ENCODE data around the gene REG1B. TPM values are rescaled to one million over a fixed set of nuclear protein-coding genes. Genes with fewer than 3 reads are reported as not detected.

REG1B gene
- total RNA-seq, 1 experiment from 2014 or later, result not detected

DNA sequence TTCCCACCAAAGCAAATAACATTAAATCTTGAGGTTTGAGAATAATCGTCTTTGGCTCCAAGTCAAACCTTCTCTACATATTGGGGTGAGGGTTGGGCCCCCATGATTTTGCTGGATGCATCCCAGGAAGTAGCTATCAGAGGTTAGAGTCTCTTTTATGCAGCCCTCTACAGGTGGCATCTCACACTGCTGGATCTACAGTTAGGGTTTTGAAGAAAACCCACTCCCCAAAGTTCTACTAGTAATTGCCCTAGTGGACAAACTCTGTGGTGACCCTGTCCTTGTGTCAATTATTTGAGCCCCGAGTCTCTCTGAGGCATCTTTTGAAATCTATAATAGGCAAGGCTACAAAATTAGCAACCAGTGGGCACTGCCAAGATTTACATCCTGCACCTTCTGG, 17.5 kb upstream of the REG1B start:
- Mint-ChIP-seq H3K4me3 (ENCODE audit: unreplicated experiment) (no peak overlapping the region), H3K36me3 (ENCODE audit: insufficient read depth, unreplicated experiment) (no peaks in the 10 kb centered on the region), H3K27me3 (ENCODE audit: insufficient read depth, unreplicated experiment) (no peaks in the 10 kb centered on the region), H3K4me1 (ENCODE audit: low read depth, unreplicated experiment) (no peaks in the 10 kb centered on the region), H3K27ac (ENCODE audit: unreplicated experiment) (no peak overlapping the region), H3K9me3 (ENCODE audit: unreplicated experiment) (peaks cover 12% of the 10 kb centered on the region)
- H3K4me3 ChIP-seq (ENCODE audit: low read depth, low read length), result no peak overlapping the region
- ChIA-PET POLR2A (no interaction called here), CTCF (no interaction called here)
- H3K27me3 ChIP-seq (replicated peaks; ENCODE audit: control insufficient read depth, insufficient read depth, low read length), result no peaks in the 10 kb centered on the region
- TF ChIP-seq, protein P1, sequence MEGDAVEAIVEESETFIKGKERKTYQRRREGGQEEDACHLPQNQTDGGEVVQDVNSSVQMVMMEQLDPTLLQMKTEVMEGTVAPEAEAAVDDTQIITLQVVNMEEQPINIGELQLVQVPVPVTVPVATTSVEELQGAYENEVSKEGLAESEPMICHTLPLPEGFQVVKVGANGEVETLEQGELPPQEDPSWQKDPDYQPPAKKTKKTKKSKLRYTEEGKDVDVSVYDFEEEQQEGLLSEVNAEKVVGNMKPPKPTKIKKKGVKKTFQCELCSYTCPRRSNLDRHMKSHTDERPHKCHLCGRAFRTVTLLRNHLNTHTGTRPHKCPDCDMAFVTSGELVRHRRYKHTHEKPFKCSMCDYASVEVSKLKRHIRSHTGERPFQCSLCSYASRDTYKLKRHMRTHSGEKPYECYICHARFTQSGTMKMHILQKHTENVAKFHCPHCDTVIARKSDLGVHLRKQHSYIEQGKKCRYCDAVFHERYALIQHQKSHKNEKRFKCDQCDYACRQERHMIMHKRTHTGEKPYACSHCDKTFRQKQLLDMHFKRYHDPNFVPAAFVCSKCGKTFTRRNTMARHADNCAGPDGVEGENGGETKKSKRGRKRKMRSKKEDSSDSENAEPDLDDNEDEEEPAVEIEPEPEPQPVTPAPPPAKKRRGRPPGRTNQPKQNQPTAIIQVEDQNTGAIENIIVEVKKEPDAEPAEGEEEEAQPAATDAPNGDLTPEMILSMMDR (IDR thresholded peaks at IDR 0.05; ENCODE audit: insufficient read depth in 1 of 2, low read depth in 1 of 2, low read length in 1 of 2, severe bottlenecking in 1 of 2, unreplicated experiment in 1 of 2), result no peak
- H3K4me1 ChIP-seq, result no peaks in the 10 kb centered on the region
- no peaks in the 10 kb centered on the region for H3K36me3 ChIP-seq (ENCODE audit: control insufficient read depth, insufficient read depth, low read length)
- intact Hi-C loops (cut with micrococcal nuclease; ENCODE audit: unreplicated experiment), result no loop called here
- DNase-seq, result no peak
- BruUV-seq (replicated peaks), result no TSS peak
- H3K9me3 ChIP-seq, result no peaks in the 10 kb centered on the region

DNA sequence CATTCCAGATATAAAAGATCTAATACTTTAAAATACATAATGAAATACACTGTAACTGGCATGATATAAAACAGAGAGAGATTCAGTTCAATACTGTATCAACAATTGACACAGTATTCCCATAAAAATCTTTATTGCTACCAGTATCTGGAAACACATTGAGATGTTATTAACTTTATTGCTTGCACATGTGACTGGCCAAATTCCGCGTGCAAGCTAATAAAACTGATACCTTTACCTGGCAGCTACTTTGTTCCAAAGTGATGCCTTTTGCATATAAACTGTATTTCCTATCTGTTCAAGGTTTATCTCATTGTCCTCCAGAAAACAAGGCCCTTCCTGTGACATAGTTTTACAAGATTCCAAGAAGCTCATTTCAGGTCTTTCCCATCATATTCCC, 15.4 kb upstream of the REG1B start:
- Mint-ChIP-seq H3K27me3 (ENCODE audit: insufficient read depth, unreplicated experiment) (no peaks in the 10 kb centered on the region), H3K9me3 (ENCODE audit: unreplicated experiment) (peaks cover 12% of the 10 kb centered on the region), H3K27ac (ENCODE audit: unreplicated experiment) (no peak overlapping the region), H3K4me3 (ENCODE audit: unreplicated experiment) (no peak overlapping the region), H3K4me1 (ENCODE audit: low read depth, unreplicated experiment) (no peaks in the 10 kb centered on the region), H3K36me3 (ENCODE audit: insufficient read depth, unreplicated experiment) (no peaks in the 10 kb centered on the region)
- Histone ChIP-seq H3K4me3 (ENCODE audit: low read depth, low read length) (no peak overlapping the region), H3K36me3 (ENCODE audit: control insufficient read depth, insufficient read depth, low read length) (no peaks in the 10 kb centered on the region), H3K9me3 (no peaks in the 10 kb centered on the region), H3K4me1 (no peaks in the 10 kb centered on the region), H3K27me3 (replicated peaks; ENCODE audit: control insufficient read depth, insufficient read depth, low read length) (no peaks in the 10 kb centered on the region)
- BruUV-seq (replicated peaks), result no TSS peak
- TF ChIP-seq, protein P1 (IDR thresholded peaks at IDR 0.05; ENCODE audit: insufficient read depth in 1 of 2, low read depth in 1 of 2, low read length in 1 of 2, severe bottlenecking in 1 of 2, unreplicated experiment in 1 of 2), result no peak
- POLR2A ChIA-PET, result no interaction called here
- intact Hi-C loops (cut with micrococcal nuclease; ENCODE audit: unreplicated experiment), result no loop called here
- no peak for DNase-seq
- CTCF ChIA-PET, result interaction anchor here (0.5 kb wide), 1 partner anchor 18 kb away, joined by 4 read pairs; no protein-coding TSS in a partner anchor

DNA sequence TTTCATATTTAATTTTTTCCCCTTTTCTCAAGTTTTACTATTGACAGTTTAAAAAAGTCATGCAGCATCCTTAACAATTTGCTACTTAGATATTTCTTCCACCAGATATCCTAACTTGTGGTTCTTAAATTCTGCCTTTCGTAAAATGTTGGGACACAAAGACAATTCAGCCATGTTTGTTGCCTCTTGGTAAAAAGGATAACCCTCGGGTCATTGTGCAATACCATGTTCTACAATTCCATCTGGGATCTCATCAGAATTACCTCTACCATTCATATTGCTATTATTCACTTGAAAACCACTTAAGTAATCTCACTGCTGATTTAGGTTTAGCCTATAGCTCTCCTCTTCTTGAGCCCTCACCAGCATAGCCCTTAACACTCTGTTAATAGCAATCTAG, 13.2 kb upstream of the REG1B start:
- peaks cover 12% of the 10 kb centered on the region for H3K9me3 Mint-ChIP-seq (ENCODE audit: unreplicated experiment)
- Histone ChIP-seq H3K27me3 (replicated peaks; ENCODE audit: control insufficient read depth, insufficient read depth, low read length) (no peaks in the 10 kb centered on the region), H3K4me1 (no peaks in the 10 kb centered on the region), H3K9me3 (no peaks in the 10 kb centered on the region), H3K4me3 (ENCODE audit: low read depth, low read length) (no peak overlapping the region), H3K36me3 (ENCODE audit: control insufficient read depth, insufficient read depth, low read length) (no peaks in the 10 kb centered on the region)
- H3K27ac Mint-ChIP-seq (ENCODE audit: unreplicated experiment), result no peak overlapping the region
- H3K36me3 Mint-ChIP-seq (ENCODE audit: insufficient read depth, unreplicated experiment), result no peaks in the 10 kb centered on the region
- DNase-seq, result no peak
- no peaks in the 10 kb centered on the region for H3K4me1 Mint-ChIP-seq (ENCODE audit: low read depth, unreplicated experiment)
- BruUV-seq (replicated peaks), result no TSS peak
- ChIA-PET CTCF (no interaction called here), POLR2A (no interaction called here)
- TF ChIP-seq, protein P1 (IDR thresholded peaks at IDR 0.05; ENCODE audit: insufficient read depth in 1 of 2, low read depth in 1 of 2, low read length in 1 of 2, severe bottlenecking in 1 of 2, unreplicated experiment in 1 of 2), result no peak
- no peaks in the 10 kb centered on the region for H3K27me3 Mint-ChIP-seq (ENCODE audit: insufficient read depth, unreplicated experiment)
- H3K4me3 Mint-ChIP-seq (ENCODE audit: unreplicated experiment), result no peak overlapping the region
- intact Hi-C loops (cut with micrococcal nuclease; ENCODE audit: unreplicated experiment), result no loop called here

All from Caco-2 (cell line).